Lung (tissue), 12 donors: ENCODE data around the gene DUS4L. TPM values are rescaled to one million over a fixed set of nuclear protein-coding genes. Genes with fewer than 3 reads are reported as not detected.

Experiments used
- ATAC-seq: fragments of 200-7000 bp; cut with Tn5 transposase; one replicate; pipeline ENCODE4 v1.9.1; 2020; ENCODE audit warnings: moderate number of reproducible peaks; ENCODE audit not compliant: insufficient read depth, low FRiP score
- DNase-seq, 3 donors: peaks; one replicate each; pipeline ENCODE4 v3.0.0-alpha.2; 2013 to 2017
- H3K27ac ChIP-seq, 2 donors: one replicate each; pipeline ENCODE4 v1.5.1; 2013; ENCODE audit warnings: mild to moderate bottlenecking in 2 of 2, moderate library complexity in 2 of 2, control low read depth in 1 of 2, inconsistent platforms in 1 of 2, low read depth in 1 of 2, low read length in 1 of 2
- H3K27me3 ChIP-seq, 3 donors: one replicate each; pipeline ENCODE4 v1.5.1; 2013; ENCODE audit warnings: low read length in 2 of 3; ENCODE audit not compliant: control insufficient read depth in 3 of 3, insufficient read depth in 3 of 3
- H3K36me3 ChIP-seq, 4 donors: one replicate each; pipeline ENCODE4 v1.5.1; 2013; ENCODE audit warnings: low read length in 4 of 4, mild to moderate bottlenecking in 1 of 4, moderate library complexity in 1 of 4; ENCODE audit not compliant: control insufficient read depth in 4 of 4, insufficient read depth in 4 of 4
- H3K4me1 ChIP-seq, 5 donors: one replicate each; pipeline ENCODE4 v1.5.1; 2013; ENCODE audit warnings: low read length in 5 of 5, mild to moderate bottlenecking in 2 of 5, moderate library complexity in 1 of 5; ENCODE audit not compliant: control insufficient read depth in 5 of 5, insufficient read depth in 5 of 5
- H3K4me3 ChIP-seq: one replicate; pipeline ENCODE4 v1.5.1; 2013; ENCODE audit warnings: mild to moderate bottlenecking, control low read depth, moderate library complexity
- H3K9ac ChIP-seq, 2 donors: one replicate each; pipeline ENCODE4 v1.5.1; 2013; ENCODE audit warnings: low read length in 2 of 2, control low read depth in 1 of 2; ENCODE audit not compliant: insufficient read depth in 1 of 2
- H3K9me3 ChIP-seq, 4 donors: one replicate each; pipeline ENCODE4 v1.5.1; 2013; ENCODE audit warnings: low read length in 3 of 4, mild to moderate bottlenecking in 1 of 4, moderate library complexity in 1 of 4; ENCODE audit not compliant: control insufficient read depth in 4 of 4, insufficient read depth in 3 of 4
- CTCF ChIP-seq: IDR thresholded peaks from 2 replicates; pipeline ENCODE4 v1.5.1; 2012; ENCODE audit warnings: mild to moderate bottlenecking; ENCODE audit errors: control extremely low read depth, extremely low read depth
- WGBS, 2 donors: extraction: QIAGEN DNeasy Blood & Tissue Kit; methylation state at CpG; one replicate each; pipeline ENCODE4 v1.1.7; 2013; 5-methylcytosine and 5-hydroxymethylcytosine counted together
- polyA plus RNA-seq, 2 donors: library from polyadenylated mRNA; stranded (reverse); fragments of 200-250 nt; gene quantifications; one replicate each; pipeline ENCODE4 v1.2.1, GENCODE V29; 2013
- total RNA-seq, 2 donors: library from RNA; depleted of rRNA in 1 of 2; stranded (reverse); fragments of >200 nt in 1 of 2; gene quantifications; one replicate each; pipeline ENCODE4 v1.2.1, GENCODE V29; 2014 to 2021
- donor health status: control.
- donor health status: control.
- donor health status: Bipolar disorder and iron deficiency.
- donor health status: healthy.
- donor health status: DM: yes; HTN: yes; CAD: no.

The DUS4L gene
- total and polyA plus RNA-seq, 4 donors = 3.5 to 14.8 (median 5.0) TPM

GRCh38 chr7:107560898-107561516 is 2.8 kb upstream of the DUS4L start:
- Histone ChIP-seq H3K36me3 (peaks cover 2 to 5% (median 2%) of the 10 kb centered on the region in 4 donors), H3K9ac (no peak overlapping the region), H3K27me3 (no peaks in the 10 kb centered on the region), H3K9me3 (no peaks in the 10 kb centered on the region), H3K27ac (no peak overlapping the region), H3K4me1 (peaks cover 0 to 28% (median 0%) of the 10 kb centered on the region in 5 donors), H3K4me3 (no peak overlapping the region)
- TF ChIP-seq CTCF = no peak
- ATAC-seq (no peak), DNase-seq (no peak)
- WGBS, 2 donors = 82 to 83% methylated on average over 6 of the region's 6 CpGs

- H3K9me3 ChIP-seq = no peaks in the 10 kb centered on the region
- ATAC-seq = peak; percentile 70
- H3K4me1 ChIP-seq = peaks cover 0 to 28% (median 0%) of the 10 kb centered on the region in 5 donors
- no peaks in the 10 kb centered on the region for H3K27me3 ChIP-seq
- no peak for TF ChIP-seq CTCF
- peaks cover 0 to 6% (median 0%) of the 10 kb centered on the region in 4 donors for H3K36me3 ChIP-seq
- 4 to 5% methylated on average over 19 to 21 of the region's 21 CpGs for WGBS, 2 donors
- no peak for DNase-seq
- H3K27ac ChIP-seq = peak overlapping the region; percentile 93 to 99
- peak overlapping the region; percentile 98 for H3K4me3 ChIP-seq
- H3K9ac ChIP-seq = peak overlapping the region; percentile 86 to 96
Observed at GRCh38 chr7:107563081-107563774, 543 bp upstream of the DUS4L start.

GRCh38 chr7:107564553-107565298 is 955 bp downstream of the DUS4L start:
- peak overlapping the region; percentile 86 to 96 for H3K9ac ChIP-seq
- H3K9me3 ChIP-seq = no peaks in the 10 kb centered on the region
- H3K4me1 ChIP-seq = peaks cover 0 to 24% (median 0%) of the 10 kb centered on the region in 5 donors
- 47 to 56% methylated on average over 9 of the region's 9 CpGs for WGBS, 2 donors
- peaks cover 0 to 6% (median 0%) of the 10 kb centered on the region in 4 donors for H3K36me3 ChIP-seq
- ATAC-seq = no peak
- no peak for TF ChIP-seq CTCF
- no peak for DNase-seq
- no peaks in the 10 kb centered on the region for H3K27me3 ChIP-seq
- H3K4me3 ChIP-seq = peak overlapping the region; percentile 98
- H3K27ac ChIP-seq = peak overlapping the region in 1 of 2 donors; percentile 93
